GM12878 (cell line): ENCODE data around the gene SFXN4. TPM values are rescaled to one million over a fixed set of nuclear protein-coding genes. Genes with fewer than 3 reads are reported as not detected.

ENCODE experiments used
- ATAC-seq: fragments of 200-7000 bp; cut with Tn5 transposase; 3 replicates; pipeline ENCODE4 v1.9.1; 2020; ENCODE audit warnings: mild to moderate bottlenecking, moderate library complexity
- BruUV-seq: library from RNA; stranded (reverse); fragments of 400-500 nt; replicated peaks from 2 replicates; lab custom pipeline; 2021; lab: Mats Ljungman, UMichigan
- CTCF ChIA-PET: fragments of 300-600 bp; sonication (Branson Sonifier 250); formaldehyde crosslinking; extraction: SDS; loops from one replicate; lab custom pipeline; 2021; ENCODE audit warnings: inconsistent platforms; lab: Yijun Ruan, JAX
- POLR2A ChIA-PET: fragments of 350-600 bp; formaldehyde crosslinking; extraction: SDS; loops from one replicate; lab custom pipeline; 2021; ENCODE audit warnings: inconsistent platforms; lab: Charles Lee
- RAD21 ChIA-PET: fragments of 300-600 bp; sonication (Branson Sonifier 250); formaldehyde crosslinking; loops from one replicate; lab custom pipeline; 2023; ENCODE audit warnings: antibody characterized with exemption; ENCODE audit not compliant: unreplicated experiment; lab: Charles Lee
- SMC1A ChIA-PET: fragments of 300-600 bp; sonication (Branson Sonifier 250); formaldehyde crosslinking; loops from one replicate; lab custom pipeline; 2023; ENCODE audit not compliant: unreplicated experiment, uncharacterized antibody; lab: Charles Lee
- DNase-seq: peaks from one replicate; pipeline ENCODE4 v3.0.0-alpha.2; 2011; ENCODE audit warnings: low read depth, low spot score
- FAIRE-seq: peaks from 3 replicates; lab custom pipeline; 2011; peaks lifted over from hg19 to GRCh38; lab: Jason Lieb, UNC
- H2AFZ ChIP-seq: 2 replicates; pipeline ENCODE4 v1.6.0; 2011; ENCODE audit warnings: low read depth, low read length, control low read depth; ENCODE audit not compliant: control insufficient read depth
- H3K27ac ChIP-seq: 2 replicates; pipeline ENCODE4 v1.5.1; 2011; ENCODE audit warnings: control low read depth; ENCODE audit not compliant: control insufficient read depth, insufficient read depth
- H3K27me3 ChIP-seq, 2 experiments: replicated peaks in 1 of 2; 2 replicates each; pipeline versions ENCODE4 v1.6.0 to v1.6.1; 2011; ENCODE audit warnings: low read length in 1 of 2; ENCODE audit not compliant: control insufficient read depth in 2 of 2, insufficient read depth in 2 of 2
- H3K36me3 ChIP-seq, 2 experiments: 2 replicates each; pipeline ENCODE4 v1.5.1; 2011; ENCODE audit warnings: low read length in 1 of 2; ENCODE audit not compliant: control insufficient read depth in 2 of 2, insufficient read depth in 2 of 2
- H3K4me1 ChIP-seq: 2 replicates; pipeline ENCODE4 v1.6.1; 2011; ENCODE audit warnings: mild to moderate bottlenecking, low read length, moderate library complexity, mixed read lengths; ENCODE audit not compliant: control insufficient read depth, insufficient read depth
- H3K4me2 ChIP-seq: 2 replicates; pipeline ENCODE4 v1.6.0; 2011; ENCODE audit warnings: control low read depth; ENCODE audit not compliant: control insufficient read depth, insufficient read depth
- H3K4me3 ChIP-seq: fragments of 200-600 bp; sonication (generic); 2 replicates; pipeline ENCODE4 v1.5.1; 2016
- H3K79me2 ChIP-seq: 2 replicates; pipeline ENCODE4 v1.6.0; 2011; ENCODE audit warnings: low read length; ENCODE audit not compliant: control insufficient read depth, insufficient read depth
- H3K9ac ChIP-seq: 2 replicates; pipeline ENCODE4 v1.8.0; 2011; ENCODE audit warnings: low read length, control low read depth, mixed read lengths; ENCODE audit not compliant: control insufficient read depth, insufficient read depth
- H3K9me3 ChIP-seq: replicated peaks from 3 replicates; pipeline ENCODE4 v1.5.1; 2011; ENCODE audit warnings: mild to moderate bottlenecking, low read length; ENCODE audit not compliant: control insufficient read depth, insufficient read depth
- H4K20me1 ChIP-seq: 2 replicates; pipeline ENCODE4 v1.6.0; 2011; ENCODE audit not compliant: control insufficient read depth, insufficient read depth
- BACH1 ChIP-seq: fragments of 450-650 bp; IDR thresholded peaks from 2 replicates; pipeline ENCODE4 v1.6.1; 2017; ENCODE audit warnings: mild to moderate bottlenecking, borderline replicate concordance
- BCL3 ChIP-seq: IDR thresholded peaks from 2 replicates; pipeline ENCODE4 v1.6.1; 2011; ENCODE audit warnings: borderline replicate concordance, low read depth, mild to moderate bottlenecking, moderate library complexity, low read length; ENCODE audit not compliant: insufficient read depth, poor library complexity, severe bottlenecking
- CBFB ChIP-seq: IDR thresholded peaks from 2 replicates; pipeline ENCODE4 v1.6.1; 2016; ENCODE audit warnings: antibody characterized with exemption, low read depth
- CBX3 ChIP-seq: fragments of 200-600 bp; sonication (generic); IDR thresholded peaks from 2 replicates; pipeline ENCODE4 v1.6.1; 2016; ENCODE audit warnings: low read depth, borderline replicate concordance
- CREB1 ChIP-seq: IDR thresholded peaks from 2 replicates; pipeline ENCODE4 v1.6.1; 2012; ENCODE audit warnings: low read depth, mild to moderate bottlenecking, inconsistent platforms
- FOS ChIP-seq: IDR thresholded peaks from 3 replicates; pipeline ENCODE4 v1.6.1; 2011; ENCODE audit warnings: borderline replicate concordance; ENCODE audit not compliant: insufficient read length; ENCODE audit errors: extremely low read depth
- IKZF1 ChIP-seq: fragments of 450-650 bp; conservative IDR thresholded peaks from 2 replicates; pipeline ENCODE4 v1.6.1; 2017; ENCODE audit warnings: antibody characterized with exemption, mild to moderate bottlenecking
- IRF4 ChIP-seq: IDR thresholded peaks from 2 replicates; pipeline ENCODE4 v1.6.1; 2011; ENCODE audit warnings: low read depth, low read length
- MTA2 ChIP-seq: fragments of 450-650 bp; IDR thresholded peaks from 2 replicates; pipeline ENCODE4 v1.6.1; 2016; ENCODE audit warnings: low read depth, mild to moderate bottlenecking, moderate library complexity
- PBX3 ChIP-seq: IDR thresholded peaks from 2 replicates; pipeline ENCODE4 v1.6.1; 2011; ENCODE audit warnings: mild to moderate bottlenecking, low read depth, low read length, moderate library complexity; ENCODE audit not compliant: insufficient replicate concordance
- RAD21 ChIP-seq: IDR thresholded peaks from 2 replicates; pipeline ENCODE4 v1.6.1; 2011; ENCODE audit warnings: mild to moderate bottlenecking, low read depth, low read length, moderate library complexity; ENCODE audit not compliant: insufficient read depth
- RUNX3 ChIP-seq: IDR thresholded peaks from 2 replicates; pipeline ENCODE4 v1.6.1; 2012; ENCODE audit warnings: low read length, inconsistent platforms
- SIX5 ChIP-seq: IDR thresholded peaks from 2 replicates; pipeline ENCODE4 v1.6.1; 2011; ENCODE audit warnings: mild to moderate bottlenecking, low read depth, low read length, moderate library complexity; ENCODE audit not compliant: severe bottlenecking
- WGBS: methylation state at CpG from one replicate; pipeline ENCODE4 v1.1.6; 2016; ENCODE audit warnings: low lambda C conversion rate; ENCODE audit not compliant: insufficient replicate concordance, insufficient coverage; ENCODE audit errors: missing lambda C conversion rate; 5-methylcytosine and 5-hydroxymethylcytosine counted together
- in situ Hi-C: fragments of 300-500 bp; cut with MboI; formaldehyde crosslinking; loops from 9 replicates; pipeline ENCODE4 v1.14.3; 2018; ENCODE audit warnings: mixed read lengths
- intact Hi-C: fragments of 100-400 bp; cut with micrococcal nuclease; formaldehyde crosslinking; loops from one replicate; pipeline ENCODE4 v1.14.2; 2022; ENCODE audit not compliant: unreplicated experiment
- polyA plus RNA-seq, 11 experiments: library from polyadenylated mRNA; depleted of rRNA in 4 of 11; unstranded in 6 of 11; stranded (reverse) in 5 of 11; fragments of >200 nt; fragmentation: Nextera tagmentation in 4 of 11; fragmentation: Illumina TruSeq in 1 of 11; extraction: Ambion mirVana in 4 of 11; extraction: Trizol in 1 of 11; gene quantifications; 1 replicate in 1 of 11; 2 replicates in 10 of 11; pipeline versions ENCODE4 v1.2.1 to v1.2.3, GENCODE V29; 2011 to 2016; ENCODE audit warnings: inconsistent platforms in 2 of 11, missing spikeins in 2 of 11, low read depth in 1 of 11
- total RNA-seq, 4 experiments: library from RNA; depleted of rRNA in 3 of 4; stranded (reverse); fragments of >200 nt in 3 of 4; fragmentation: Illumina TruSeq in 1 of 4; extraction: Trizol in 1 of 4; gene quantifications; 2 replicates each; pipeline versions ENCODE4 v1.2.1 to v1.2.3, GENCODE V29; 2013 to 2021
- TF ChIP-seq, protein P1 (sequence below): IDR thresholded peaks from 2 replicates; pipeline ENCODE4 v1.6.1; 2012; ENCODE audit warnings: low read depth, low read length, improper control_type of control experiment

SFXN4 gene
- total and polyA plus RNA-seq, 10 of the 15 experiments (the other 5 are each of a cell fraction or from before 2014, with no cell fraction given): 40.7 to 111 (median 48.8) TPM

GRCh38 chr10:119095640-119096039 is 69.9 kb downstream of the SFXN4 start:
- TF ChIP-seq CREB1: no peak
- no peak for TF ChIP-seq PBX3
- no peak for TF ChIP-seq CBX3
- peak; percentile 41 for TF ChIP-seq RUNX3
- no peak for TF ChIP-seq MTA2

GRCh38 chr10:119090968-119091367 is 74.5 kb downstream of the SFXN4 start:
- intact Hi-C loops (no loop called here), in situ Hi-C loops (no loop called here)
- no peaks in the 10 kb centered on the region for H3K9me3 ChIP-seq
- no TSS peak for BruUV-seq
- no peak overlapping the region for H3K4me2 ChIP-seq
- H3K79me2 ChIP-seq: no peaks in the 10 kb centered on the region
- ATAC-seq (peak; percentile 52), DNase-seq (no peak), FAIRE-seq (peak; percentile 7)
- no peak overlapping the region for H3K27ac ChIP-seq
- H4K20me1 ChIP-seq: no peaks in the 10 kb centered on the region
- ChIA-PET SMC1A (interaction anchor here (2.1 kb wide), 1 partner anchor 10 kb away, joined by 5 read pairs; no protein-coding TSS in a partner anchor), CTCF (no interaction called here), POLR2A (interaction anchor here (0.6 kb wide), 1 partner anchor 24 kb away, joined by 3 read pairs; no protein-coding TSS in a partner anchor), RAD21 (no interaction called here)
- 48% methylated on average over 5 of the region's 5 CpGs for WGBS
- H3K36me3 ChIP-seq: no peaks in the 10 kb centered on the region
- H3K9ac ChIP-seq: no peak overlapping the region
- peaks cover 27% of the 10 kb centered on the region for H3K4me1 ChIP-seq
- no peak overlapping the region; the same call in 1 of the 2 replicates for H2AFZ ChIP-seq
- H3K27me3 ChIP-seq: no peaks in the 10 kb centered on the region
- no peak overlapping the region for H3K4me3 ChIP-seq
- TF ChIP-seq RAD21: no peak
- TF ChIP-seq BCL3: no peak
- TF ChIP-seq RUNX3: peak; percentile 79
- TF ChIP-seq IRF4: no peak
- 0 out of 2 replicates have a peak, but pooled peaks have one; percentile 24 for TF ChIP-seq CBFB
- TF ChIP-seq IKZF1: no peak
- TF ChIP-seq CBX3: no peak
- no peak for TF ChIP-seq BACH1
- no peak for TF ChIP-seq FOS
- TF ChIP-seq, protein P1, sequence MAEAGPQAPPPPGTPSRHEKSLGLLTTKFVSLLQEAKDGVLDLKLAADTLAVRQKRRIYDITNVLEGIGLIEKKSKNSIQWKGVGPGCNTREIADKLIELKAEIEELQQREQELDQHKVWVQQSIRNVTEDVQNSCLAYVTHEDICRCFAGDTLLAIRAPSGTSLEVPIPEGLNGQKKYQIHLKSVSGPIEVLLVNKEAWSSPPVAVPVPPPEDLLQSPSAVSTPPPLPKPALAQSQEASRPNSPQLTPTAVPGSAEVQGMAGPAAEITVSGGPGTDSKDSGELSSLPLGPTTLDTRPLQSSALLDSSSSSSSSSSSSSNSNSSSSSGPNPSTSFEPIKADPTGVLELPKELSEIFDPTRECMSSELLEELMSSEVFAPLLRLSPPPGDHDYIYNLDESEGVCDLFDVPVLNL: no peak
- no peak for TF ChIP-seq SIX5

More at GRCh38 chr10:119095640-119096039, 69.9 kb downstream of the SFXN4 start:
- H3K79me2 ChIP-seq: no peaks in the 10 kb centered on the region
- no TSS peak for BruUV-seq
- H3K9me3 ChIP-seq: no peaks in the 10 kb centered on the region
- no peak overlapping the region for H3K27ac ChIP-seq
- SMC1A ChIA-PET: interaction anchor here (1.3 kb wide), 2 partner anchors 10 to 13 kb away, joined by 3 to 4 read pairs; no protein-coding TSS in a partner anchor
- WGBS: 26% methylated on average over 4 of the region's 4 CpGs
- H3K4me1 ChIP-seq: peaks cover 5% of the 10 kb centered on the region
- H3K4me3 ChIP-seq: no peak overlapping the region
- FAIRE-seq (no peak), ATAC-seq (peak; percentile 19; the same call in 1 of the 3 replicates), DNase-seq (no peak)
- in situ Hi-C loops (no loop called here), intact Hi-C loops (no loop called here)
- no peaks in the 10 kb centered on the region for H4K20me1 ChIP-seq
- no peak overlapping the region for H3K4me2 ChIP-seq
- no peaks in the 10 kb centered on the region for H3K36me3 ChIP-seq
- POLR2A ChIA-PET: interaction anchor here (0.6 to 1.5 kb wide), 2 partner anchors 8 to 14 kb away, joined by 4 to 6 read pairs; partner anchors contain the start of gene DENND10
- H3K9ac ChIP-seq: no peak overlapping the region
- RAD21 ChIA-PET: no interaction called here
- H2AFZ ChIP-seq: no peak overlapping the region
- CTCF ChIA-PET: no interaction called here
- H3K27me3 ChIP-seq: no peaks in the 10 kb centered on the region
